ENCODE measurements around the gene NCAPD3. TPM values are rescaled to one million over a fixed set of nuclear protein-coding genes. Genes with fewer than 3 reads are reported as not detected.

Gene NCAPD3
- total RNA-seq, 1 experiment from 2014 or later: 49.6 TPM

DNA sequence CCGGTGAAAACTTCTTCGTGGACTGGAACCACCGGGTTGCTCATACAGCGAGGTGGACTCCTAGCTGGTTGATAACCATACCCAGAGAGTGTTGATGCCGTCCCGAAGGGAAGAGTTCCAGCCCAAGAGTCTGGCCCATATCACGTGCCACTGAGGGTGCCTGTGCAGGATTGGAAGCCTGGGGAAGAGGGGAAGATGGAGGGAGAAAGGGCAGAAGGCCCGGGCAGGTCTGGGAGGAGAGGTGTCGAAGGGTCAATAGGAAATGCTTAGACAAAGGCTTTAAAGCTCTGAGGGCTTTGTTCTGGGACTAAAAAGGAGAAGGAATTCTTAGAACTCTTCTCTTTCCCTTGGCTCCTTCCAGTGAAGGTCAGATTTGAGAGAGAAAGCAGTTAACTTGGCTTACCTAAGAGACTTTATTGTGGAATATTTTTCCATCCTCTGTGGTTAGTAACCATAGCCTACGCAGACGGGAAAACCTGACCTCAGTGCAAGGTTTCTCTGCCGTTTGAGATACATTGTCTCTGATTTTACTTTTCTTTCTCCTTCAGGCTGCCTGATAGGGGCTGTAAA is 84.4 kb downstream of the NCAPD3 start:
- Histone ChIP-seq H3K27ac (no peak overlapping the region), H3K9me3 (ENCODE audit: insufficient read depth, low read depth) (no peaks in the 10 kb centered on the region), H3F3A (ENCODE audit: insufficient read depth, low read depth) (no peaks in the 10 kb centered on the region), H3K4me1 (replicated peaks; ENCODE audit: insufficient read depth) (no peaks in the 10 kb centered on the region), H2AFZ (no peak overlapping the region), H3K9me2 (ENCODE audit: insufficient read depth) (no peaks in the 10 kb centered on the region), H3K79me2 (ENCODE audit: low read depth) (no peaks in the 10 kb centered on the region), H3K4me2 (no peak overlapping the region), H3K4me3 (no peak overlapping the region), H3K27me3 (ENCODE audit: insufficient read depth, low read depth) (peaks cover 82% of the 10 kb centered on the region), H4K20me1 (ENCODE audit: insufficient read depth) (no peaks in the 10 kb centered on the region), H3K36me3 (ENCODE audit: low read depth) (no peaks in the 10 kb centered on the region)
- ChIA-PET POLR2A (ENCODE audit: unreplicated experiment) (no interaction called here), CTCF (no interaction called here)
- no peak for DNase-seq
- TF ChIP-seq, protein P1, sequence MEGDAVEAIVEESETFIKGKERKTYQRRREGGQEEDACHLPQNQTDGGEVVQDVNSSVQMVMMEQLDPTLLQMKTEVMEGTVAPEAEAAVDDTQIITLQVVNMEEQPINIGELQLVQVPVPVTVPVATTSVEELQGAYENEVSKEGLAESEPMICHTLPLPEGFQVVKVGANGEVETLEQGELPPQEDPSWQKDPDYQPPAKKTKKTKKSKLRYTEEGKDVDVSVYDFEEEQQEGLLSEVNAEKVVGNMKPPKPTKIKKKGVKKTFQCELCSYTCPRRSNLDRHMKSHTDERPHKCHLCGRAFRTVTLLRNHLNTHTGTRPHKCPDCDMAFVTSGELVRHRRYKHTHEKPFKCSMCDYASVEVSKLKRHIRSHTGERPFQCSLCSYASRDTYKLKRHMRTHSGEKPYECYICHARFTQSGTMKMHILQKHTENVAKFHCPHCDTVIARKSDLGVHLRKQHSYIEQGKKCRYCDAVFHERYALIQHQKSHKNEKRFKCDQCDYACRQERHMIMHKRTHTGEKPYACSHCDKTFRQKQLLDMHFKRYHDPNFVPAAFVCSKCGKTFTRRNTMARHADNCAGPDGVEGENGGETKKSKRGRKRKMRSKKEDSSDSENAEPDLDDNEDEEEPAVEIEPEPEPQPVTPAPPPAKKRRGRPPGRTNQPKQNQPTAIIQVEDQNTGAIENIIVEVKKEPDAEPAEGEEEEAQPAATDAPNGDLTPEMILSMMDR (conservative IDR thresholded peaks at IDR 0.05): no peak
- TF ChIP-seq EZH2 (IDR thresholded peaks at IDR 0.05; ENCODE audit: low read depth): no peak
- no TSS peak for BruUV-seq (replicated peaks)
- intact Hi-C loops (cut with micrococcal nuclease; ENCODE audit: unreplicated experiment): loop anchor here (2.0 kb wide), 1 partner anchor 89 kb away; no protein-coding TSS in a partner anchor

DNA sequence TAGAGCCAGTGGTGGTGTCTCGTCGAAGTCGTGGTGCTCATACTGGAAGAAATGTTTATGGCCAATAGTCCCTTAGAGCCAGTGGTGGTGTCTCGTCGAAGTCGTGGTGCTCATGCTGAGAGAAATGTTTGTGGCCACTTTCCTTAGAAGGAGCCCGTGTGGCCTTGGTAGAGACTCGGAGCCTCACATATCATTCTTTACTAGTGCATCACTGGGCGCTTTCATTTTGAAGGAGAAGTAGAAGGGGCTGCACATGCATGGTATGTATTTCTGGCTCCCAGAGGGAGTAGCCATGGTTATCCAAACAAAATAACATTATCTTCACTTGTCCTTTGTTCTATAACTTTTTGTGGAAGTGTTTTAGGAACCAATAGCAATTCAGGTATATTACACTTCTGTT is 85.4 kb downstream of the NCAPD3 start:
- BruUV-seq (replicated peaks): no TSS peak
- TF ChIP-seq EZH2 (IDR thresholded peaks at IDR 0.05; ENCODE audit: low read depth): no peak
- TF ChIP-seq, protein P1 (conservative IDR thresholded peaks at IDR 0.05): no peak
- no peaks in the 10 kb centered on the region for H3K9me2 ChIP-seq (ENCODE audit: insufficient read depth)
- H3K4me2 ChIP-seq: no peak overlapping the region
- peaks cover 88% of the 10 kb centered on the region for H3K27me3 ChIP-seq (ENCODE audit: insufficient read depth, low read depth)
- no peaks in the 10 kb centered on the region for H3K79me2 ChIP-seq (ENCODE audit: low read depth)
- ChIA-PET CTCF (no interaction called here), POLR2A (ENCODE audit: unreplicated experiment) (no interaction called here)
- H3K9me3 ChIP-seq (ENCODE audit: insufficient read depth, low read depth): no peaks in the 10 kb centered on the region
- no peaks in the 10 kb centered on the region for H3F3A ChIP-seq (ENCODE audit: insufficient read depth, low read depth)
- H3K27ac ChIP-seq: no peak overlapping the region
- no peaks in the 10 kb centered on the region for H3K4me1 ChIP-seq (replicated peaks; ENCODE audit: insufficient read depth)
- no peak for DNase-seq
- intact Hi-C loops (cut with micrococcal nuclease; ENCODE audit: unreplicated experiment): loop anchor here (2.0 kb wide), 1 partner anchor 88 kb away; no protein-coding TSS in a partner anchor
- no peaks in the 10 kb centered on the region for H4K20me1 ChIP-seq (ENCODE audit: insufficient read depth)
- H3K36me3 ChIP-seq (ENCODE audit: low read depth): no peaks in the 10 kb centered on the region
- no peak overlapping the region for H2AFZ ChIP-seq
- no peak overlapping the region for H3K4me3 ChIP-seq

DNA sequence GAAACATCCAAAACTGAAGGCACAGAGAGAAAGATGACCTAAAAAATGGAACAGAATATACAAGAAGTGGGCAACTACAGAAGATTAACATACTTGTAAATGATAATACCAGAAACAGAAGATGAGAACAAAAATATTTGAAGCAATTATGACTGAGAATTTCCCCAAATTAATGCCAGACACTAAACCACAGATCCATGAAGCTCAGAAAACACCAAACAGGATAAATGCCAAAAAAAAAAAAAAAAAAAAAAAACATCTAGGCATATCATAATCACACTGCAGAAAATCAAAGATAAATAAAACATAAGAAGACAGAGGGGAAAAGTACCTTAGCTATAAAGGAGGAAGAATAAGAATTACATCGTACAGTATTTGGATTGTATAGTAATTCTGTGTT is 89.6 kb downstream of the NCAPD3 start:
- no peaks in the 10 kb centered on the region for H3K79me2 ChIP-seq (ENCODE audit: low read depth)
- intact Hi-C loops (cut with micrococcal nuclease; ENCODE audit: unreplicated experiment): no loop called here
- ChIA-PET CTCF (no interaction called here), POLR2A (ENCODE audit: unreplicated experiment) (no interaction called here)
- peaks cover 10% of the 10 kb centered on the region for H3K9me3 ChIP-seq (ENCODE audit: insufficient read depth, low read depth)
- H3K27me3 ChIP-seq (ENCODE audit: insufficient read depth, low read depth): peaks cover 78% of the 10 kb centered on the region
- H3K36me3 ChIP-seq (ENCODE audit: low read depth): no peaks in the 10 kb centered on the region
- H3K4me2 ChIP-seq: no peak overlapping the region
- TF ChIP-seq, protein P1 (conservative IDR thresholded peaks at IDR 0.05): no peak
- TF ChIP-seq EZH2 (IDR thresholded peaks at IDR 0.05; ENCODE audit: low read depth): no peak
- H2AFZ ChIP-seq: no peak overlapping the region
- H3K4me3 ChIP-seq: no peak overlapping the region
- DNase-seq: no peak
- H3K27ac ChIP-seq: no peak overlapping the region
- H3K4me1 ChIP-seq (replicated peaks; ENCODE audit: insufficient read depth): no peaks in the 10 kb centered on the region
- no TSS peak for BruUV-seq (replicated peaks)
- H3F3A ChIP-seq (ENCODE audit: insufficient read depth, low read depth): no peaks in the 10 kb centered on the region
- H3K9me2 ChIP-seq (ENCODE audit: insufficient read depth): no peaks in the 10 kb centered on the region
- no peaks in the 10 kb centered on the region for H4K20me1 ChIP-seq (ENCODE audit: insufficient read depth)
